Nephron progenitor cell (in vitro differentiated cells): Measurements from ENCODE around the gene BCL2L1.

Source experiments
- DNase-seq: peaks from one replicate; pipeline ENCODE4 v3.0.0; 2021
- H3K27ac Mint-ChIP-seq: 2 replicates; pipeline ENCODE4 v1.8.0; 2021; ENCODE audit warnings: mild to moderate bottlenecking, moderate library complexity, mixed read lengths
- H3K27me3 Mint-ChIP-seq: 2 replicates; pipeline ENCODE4 v1.8.0; 2021; ENCODE audit warnings: mild to moderate bottlenecking, low read depth, mixed read lengths; ENCODE audit not compliant: poor library complexity
- H3K36me3 Mint-ChIP-seq: 2 replicates; pipeline ENCODE4 v1.8.0; 2021; ENCODE audit warnings: low read depth, mixed read lengths
- H3K4me1 Mint-ChIP-seq: 2 replicates; pipeline ENCODE4 v1.8.0; 2021; ENCODE audit warnings: mixed read lengths
- H3K4me3 Mint-ChIP-seq: 2 replicates; pipeline ENCODE4 v1.8.0; 2021; ENCODE audit warnings: mild to moderate bottlenecking, moderate library complexity, mixed read lengths
- H3K9me3 Mint-ChIP-seq: 2 replicates; pipeline ENCODE4 v1.8.0; 2021; ENCODE audit warnings: mild to moderate bottlenecking, moderate library complexity, mixed read lengths
- TF ChIP-seq, protein P1 (sequence below): fragments of 200-600 bp; sonication (generic); IDR thresholded peaks from 2 replicates; pipeline ENCODE4 v1.5.0; 2021; ENCODE audit warnings: antibody characterized with exemption

Gene BCL2L1

DNA sequence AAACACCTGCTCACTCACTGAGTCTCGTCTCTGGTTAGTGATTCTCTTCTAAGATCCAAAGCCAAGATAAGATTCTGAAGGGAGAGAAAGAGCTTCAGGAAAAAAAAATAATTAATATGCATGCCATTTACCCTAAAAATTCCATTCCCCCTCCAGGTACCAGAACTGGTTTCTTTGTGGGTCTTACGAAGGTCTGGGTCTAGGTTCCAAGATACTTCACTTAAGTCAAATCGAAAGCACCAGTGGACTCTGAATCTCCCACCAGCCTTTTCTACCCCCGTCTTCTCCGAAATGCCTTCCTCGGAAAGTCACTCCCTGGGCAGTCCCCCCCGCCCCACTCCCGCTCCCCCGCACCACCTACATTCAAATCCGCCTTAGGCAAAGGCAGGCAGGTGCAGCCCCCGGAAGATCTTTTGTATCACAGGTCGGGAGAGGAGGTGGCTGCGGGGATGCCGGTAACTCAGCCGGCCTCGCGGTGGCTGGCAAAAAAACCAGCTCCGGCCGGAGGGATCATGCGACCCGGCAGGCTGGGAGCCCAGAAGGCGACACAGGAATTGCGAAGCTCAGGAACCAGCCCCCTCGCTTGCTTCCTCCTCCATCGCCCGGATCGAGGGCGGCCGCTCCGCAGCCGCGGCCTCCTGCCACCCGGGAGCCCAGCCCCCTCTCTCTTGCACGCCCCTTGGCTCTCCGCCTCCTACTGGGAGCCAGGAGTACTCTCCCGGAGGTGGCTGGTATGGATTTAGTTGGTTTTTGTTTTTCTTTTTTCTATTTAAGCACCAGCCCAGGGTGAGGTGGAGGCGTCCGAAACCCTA lies at the start of gene BCL2L1:
TSS of gene BCL2L1 (minus strand) at position 612 of the 812 bp plus-strand sequence. CDS start 650 bp downstream, outside the sequence.
- peak; percentile 77 for DNase-seq
- peak within 1 kb of the TSS; percentile 88 for H3K4me3 Mint-ChIP-seq
- H3K4me1 Mint-ChIP-seq = peaks cover 49% of the 10 kb centered on the region
- TF ChIP-seq, protein P1, sequence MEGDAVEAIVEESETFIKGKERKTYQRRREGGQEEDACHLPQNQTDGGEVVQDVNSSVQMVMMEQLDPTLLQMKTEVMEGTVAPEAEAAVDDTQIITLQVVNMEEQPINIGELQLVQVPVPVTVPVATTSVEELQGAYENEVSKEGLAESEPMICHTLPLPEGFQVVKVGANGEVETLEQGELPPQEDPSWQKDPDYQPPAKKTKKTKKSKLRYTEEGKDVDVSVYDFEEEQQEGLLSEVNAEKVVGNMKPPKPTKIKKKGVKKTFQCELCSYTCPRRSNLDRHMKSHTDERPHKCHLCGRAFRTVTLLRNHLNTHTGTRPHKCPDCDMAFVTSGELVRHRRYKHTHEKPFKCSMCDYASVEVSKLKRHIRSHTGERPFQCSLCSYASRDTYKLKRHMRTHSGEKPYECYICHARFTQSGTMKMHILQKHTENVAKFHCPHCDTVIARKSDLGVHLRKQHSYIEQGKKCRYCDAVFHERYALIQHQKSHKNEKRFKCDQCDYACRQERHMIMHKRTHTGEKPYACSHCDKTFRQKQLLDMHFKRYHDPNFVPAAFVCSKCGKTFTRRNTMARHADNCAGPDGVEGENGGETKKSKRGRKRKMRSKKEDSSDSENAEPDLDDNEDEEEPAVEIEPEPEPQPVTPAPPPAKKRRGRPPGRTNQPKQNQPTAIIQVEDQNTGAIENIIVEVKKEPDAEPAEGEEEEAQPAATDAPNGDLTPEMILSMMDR = peak; percentile 67
- H3K27me3 Mint-ChIP-seq = peaks cover 3% of the 10 kb centered on the region
- peaks cover 29% of the 10 kb centered on the region for H3K36me3 Mint-ChIP-seq
- H3K9me3 Mint-ChIP-seq = no peaks in the 10 kb centered on the region
- H3K27ac Mint-ChIP-seq = peak within 1 kb of the TSS; percentile 97

DNA sequence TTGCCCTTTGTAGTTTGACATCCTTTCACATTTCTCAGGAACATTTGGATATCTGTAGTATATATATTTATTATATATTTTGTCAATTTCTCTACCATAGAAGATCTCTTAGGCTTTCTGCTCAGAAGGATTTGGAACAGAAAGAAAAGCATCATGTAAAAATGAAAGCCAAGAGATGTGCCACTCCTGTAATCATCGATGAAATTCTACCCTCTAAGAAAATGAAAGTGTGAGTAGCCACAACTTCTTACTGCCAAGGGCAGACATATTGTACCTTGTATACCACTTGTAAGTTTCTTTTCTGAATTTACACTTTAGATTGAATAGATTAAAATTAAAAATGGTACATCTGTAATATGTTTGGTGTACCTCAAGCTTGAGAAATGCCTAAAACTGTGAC lies 47.6 kb upstream of the BCL2L1 start:
- H3K27ac Mint-ChIP-seq = no peak overlapping the region
- no peak for DNase-seq
- no peaks in the 10 kb centered on the region for H3K9me3 Mint-ChIP-seq
- H3K27me3 Mint-ChIP-seq = no peaks in the 10 kb centered on the region
- no peaks in the 10 kb centered on the region for H3K4me1 Mint-ChIP-seq
- TF ChIP-seq, protein P1 = no peak
- peaks cover 80% of the 10 kb centered on the region for H3K36me3 Mint-ChIP-seq
- no peak overlapping the region for H3K4me3 Mint-ChIP-seq

DNA sequence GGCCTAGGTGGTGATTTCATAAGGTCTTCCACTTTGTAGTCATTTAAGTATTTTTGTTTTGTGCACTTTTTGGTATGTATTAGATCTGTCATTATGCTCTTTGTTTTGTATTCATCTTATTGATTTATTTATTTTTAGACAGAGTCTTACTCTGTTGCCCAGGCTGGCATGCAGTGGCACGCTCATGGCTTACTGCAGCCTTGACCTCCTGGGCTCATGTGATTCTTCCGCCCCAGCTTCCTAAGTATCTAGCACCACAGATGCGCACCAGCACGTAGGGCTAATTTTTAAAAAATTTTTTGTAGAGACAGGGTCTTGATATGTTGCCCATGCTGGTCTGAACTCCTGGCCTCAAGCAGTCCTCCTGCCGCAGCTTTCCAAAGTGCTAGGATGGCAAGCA lies 47.0 kb upstream of the BCL2L1 start:
- no peaks in the 10 kb centered on the region for H3K4me1 Mint-ChIP-seq
- no peaks in the 10 kb centered on the region for H3K9me3 Mint-ChIP-seq
- DNase-seq = no peak
- H3K27me3 Mint-ChIP-seq = no peaks in the 10 kb centered on the region
- H3K4me3 Mint-ChIP-seq = no peak overlapping the region
- peak overlapping the region; percentile 71 for H3K27ac Mint-ChIP-seq
- TF ChIP-seq, protein P1 = no peak
- peaks cover 83% of the 10 kb centered on the region for H3K36me3 Mint-ChIP-seq

DNA sequence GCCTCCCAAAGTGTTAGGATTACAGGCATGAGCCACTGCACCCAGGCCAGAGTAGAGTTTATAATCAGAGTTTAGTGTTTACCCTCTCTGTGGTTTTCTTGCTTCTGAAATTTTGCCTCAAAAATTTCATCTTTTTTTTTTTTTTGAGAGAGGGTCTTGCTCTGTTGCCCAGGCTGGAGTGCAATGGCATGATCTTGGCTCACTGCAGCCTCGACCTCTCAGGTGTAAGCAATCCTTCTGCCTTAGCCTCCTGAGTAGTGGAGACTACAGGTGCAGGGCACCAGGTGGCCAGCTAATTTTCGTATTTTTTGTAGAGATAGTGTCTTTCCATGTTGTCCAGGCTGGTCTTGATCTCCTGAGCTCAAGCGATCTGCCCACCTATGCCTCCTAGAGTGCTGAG lies 45.1 kb upstream of the BCL2L1 start:
- Mint-ChIP-seq H3K36me3 (peaks cover 83% of the 10 kb centered on the region), H3K9me3 (peaks cover 3% of the 10 kb centered on the region), H3K4me3 (no peak overlapping the region), H3K27me3 (no peaks in the 10 kb centered on the region), H3K27ac (no peak overlapping the region), H3K4me1 (no peaks in the 10 kb centered on the region)
- DNase-seq = no peak
- TF ChIP-seq, protein P1 = no peak

DNA sequence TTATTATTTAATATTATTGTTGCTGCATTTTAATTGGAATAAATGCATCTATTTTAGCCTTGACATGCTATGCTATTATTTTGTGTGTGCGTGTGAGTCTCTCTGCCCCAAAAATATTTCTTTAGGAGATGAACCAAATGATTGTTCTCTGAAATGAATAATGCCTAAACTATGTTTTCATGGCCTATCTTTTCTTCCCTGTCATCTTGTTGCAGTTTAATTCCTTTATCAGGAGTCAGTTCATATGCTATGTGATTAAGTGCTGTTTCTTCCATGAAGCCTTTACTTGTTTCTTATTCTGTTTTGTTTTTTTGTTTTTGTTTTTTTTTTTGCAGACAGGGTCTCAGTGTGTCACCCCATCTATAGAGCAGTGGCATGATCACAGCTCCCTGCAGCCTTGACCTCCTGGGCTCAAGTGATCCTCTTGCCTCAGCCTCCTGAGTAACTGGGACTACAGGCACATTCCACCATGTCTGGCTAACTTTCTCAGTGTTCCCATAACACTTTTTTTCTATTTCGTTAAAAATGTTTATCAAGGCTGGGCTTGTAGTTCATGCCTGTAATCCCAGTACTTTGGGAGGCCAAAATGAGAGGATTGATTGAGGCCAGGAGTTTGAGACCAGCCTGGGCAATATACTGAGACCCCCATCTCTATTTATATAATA lies 42.1 kb upstream of the BCL2L1 start:
- TF ChIP-seq, protein P1 = no peak
- Mint-ChIP-seq H3K27ac (no peak overlapping the region), H3K4me3 (no peak overlapping the region), H3K9me3 (peaks cover 12% of the 10 kb centered on the region), H3K4me1 (no peaks in the 10 kb centered on the region), H3K36me3 (peaks cover 88% of the 10 kb centered on the region), H3K27me3 (no peaks in the 10 kb centered on the region)
- no peak for DNase-seq
